ENCODE results near the gene CELF2.

GRCh38 chr10:11150879-11151415 lies 133.3 kb downstream of the CELF2 start:
- TF ChIP-seq CTCF (IDR thresholded peaks at IDR 0.05), result no peak
- TF ChIP-seq EP300 (IDR thresholded peaks at IDR 0.05), result no peak
- no peak for TF ChIP-seq POLR2A (IDR thresholded peaks at IDR 0.05)
- no peak for TF ChIP-seq POLR2AphosphoS5 (IDR thresholded peaks at IDR 0.05)

All from sigmoid colon (tissue), 4 donors.